GM21423 (cell line): ENCODE results near the gene RCL1.
A peak's percentile ranks its signal among the peaks of the same experiment; 100 is the strongest.

Source experiments
- ATAC-seq: cut with Tn5 transposase; IDR thresholded peaks from one replicate; pipeline ENCODE4 v1.9.1; 2021; ENCODE audit warnings: mild to moderate bottlenecking, moderate library complexity; ENCODE audit not compliant: unreplicated experiment

RCL1 gene

DNA sequence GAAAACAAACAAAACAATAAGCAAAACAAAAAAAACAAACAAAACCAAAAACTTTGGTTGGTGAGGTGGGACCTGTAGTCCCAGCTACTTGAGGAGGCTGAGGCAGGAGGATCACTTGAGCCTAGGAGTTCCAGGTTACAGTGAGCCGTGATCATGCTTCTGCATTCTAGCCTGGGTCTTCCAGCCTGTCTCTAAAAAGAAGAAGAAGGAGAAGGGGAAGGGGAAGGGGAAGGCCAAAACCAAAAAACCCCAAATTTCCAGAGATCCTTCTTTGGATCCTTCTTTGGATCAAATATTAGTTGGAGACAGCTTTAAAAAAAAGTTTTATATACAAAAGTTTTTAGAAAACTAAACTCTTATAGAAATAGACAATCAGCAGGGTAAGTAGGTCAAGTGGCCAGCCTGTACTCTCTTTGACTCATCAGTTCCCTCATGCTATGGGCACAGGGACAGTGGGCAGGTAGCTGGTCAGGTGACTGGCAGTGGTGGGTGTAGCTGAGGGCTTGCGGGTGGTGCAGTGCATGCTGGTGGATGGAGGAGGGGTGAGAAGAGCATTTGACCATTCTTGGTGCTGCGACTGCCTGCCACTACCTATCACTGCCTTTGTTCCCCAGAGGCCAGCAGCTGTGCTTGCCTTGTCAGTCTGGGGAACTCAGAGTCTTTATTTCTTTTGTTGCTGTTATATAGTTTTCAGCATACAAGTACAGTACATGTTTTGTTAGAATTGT lies 12.6 kb downstream of the RCL1 start:
- no peak for ATAC-seq

GRCh38 chr9:4810565-4810964 lies 17.8 kb downstream of the RCL1 start:
- no peak for ATAC-seq

- no peak for ATAC-seq
These were observed 19.1 kb downstream of the RCL1 start for GRCh38 chr9:4811824-4812223.

DNA sequence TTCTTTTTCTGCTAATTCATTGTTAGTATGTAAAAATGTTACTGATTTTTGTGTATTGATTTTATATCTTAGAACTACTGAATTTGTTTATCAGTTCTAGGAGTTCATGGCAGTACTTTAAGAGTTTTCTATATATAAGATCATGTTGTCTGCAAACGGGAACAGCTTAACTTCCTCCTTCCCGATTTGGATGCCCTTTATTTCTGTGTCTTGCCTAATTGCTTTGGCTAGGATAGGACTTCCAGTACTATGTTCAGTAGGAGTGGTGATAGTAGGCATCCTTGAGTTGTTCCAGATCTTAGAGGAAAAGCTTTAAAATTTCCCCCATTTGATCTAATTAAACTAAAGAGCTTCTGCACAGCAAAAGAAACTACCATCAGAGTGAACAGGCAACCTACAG lies 20.1 kb downstream of the RCL1 start:
- ATAC-seq: no peak

DNA sequence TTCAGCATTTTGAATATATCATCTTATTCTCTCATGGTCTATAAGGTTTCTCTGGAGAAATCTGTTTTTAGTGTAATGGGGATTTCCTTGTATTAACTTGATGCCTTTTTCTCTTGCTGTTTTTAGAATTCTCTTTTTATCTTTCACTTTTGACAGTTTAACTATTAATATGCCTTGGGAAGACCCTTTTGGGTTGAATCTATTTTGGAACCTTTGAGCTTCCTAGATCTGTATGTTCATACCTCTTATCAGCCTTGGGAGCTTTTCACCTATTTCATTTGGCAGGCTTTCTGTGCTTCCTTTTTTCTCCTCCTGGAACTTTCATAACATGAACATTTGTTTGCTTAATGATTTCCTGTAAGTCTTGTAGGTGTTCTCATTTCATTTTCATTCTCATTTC lies 22.2 kb downstream of the RCL1 start:
- ATAC-seq: peak; percentile 60

DNA sequence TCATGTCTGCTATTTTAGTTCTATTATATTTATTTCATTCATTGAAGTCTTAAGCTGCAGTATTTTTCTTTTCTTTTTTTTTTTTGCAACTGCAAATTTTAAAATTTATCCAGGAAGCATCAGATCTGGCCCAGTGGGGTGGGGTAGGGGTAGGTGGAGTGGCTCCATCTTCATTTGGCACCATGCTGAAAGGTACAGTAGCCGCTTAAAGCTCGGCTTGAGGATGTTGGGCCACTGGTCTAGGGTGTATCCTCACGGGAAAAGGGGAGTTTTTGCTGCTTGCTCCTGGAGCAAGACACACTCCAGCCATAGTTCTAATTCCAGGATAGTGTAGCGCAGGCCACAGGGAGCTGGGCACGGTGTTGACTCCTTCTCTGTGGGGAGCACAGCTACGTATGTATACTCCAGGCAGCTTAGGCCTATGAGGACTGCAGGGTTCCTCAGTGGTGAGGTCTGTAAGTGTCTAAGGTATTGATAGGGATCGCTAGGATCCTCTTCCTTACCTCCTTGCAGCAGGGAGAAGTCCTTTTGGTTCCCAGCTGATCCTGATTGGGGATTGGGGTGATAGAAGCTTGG lies 22.7 kb downstream of the RCL1 start:
- peak; percentile 30 for ATAC-seq

DNA sequence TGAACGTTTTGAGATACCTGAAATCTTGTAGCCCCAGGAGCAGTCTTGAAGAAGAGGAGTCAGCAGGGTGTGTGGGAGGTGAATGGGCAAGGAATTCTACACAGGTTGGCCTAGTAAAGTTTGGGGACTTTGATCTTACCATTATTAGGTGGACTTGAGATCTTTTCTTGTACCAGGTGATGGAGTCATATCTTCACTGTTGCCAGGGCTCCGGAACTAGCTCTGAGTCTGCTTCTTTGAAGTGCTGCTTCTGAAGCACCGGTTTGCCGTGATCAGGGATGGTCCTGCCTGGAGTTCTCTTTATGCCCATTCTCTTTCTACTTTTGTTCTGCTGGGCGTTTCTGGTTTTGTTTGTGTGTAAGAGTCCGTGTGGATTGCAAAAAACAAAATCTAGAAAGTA lies 27.4 kb downstream of the RCL1 start:
- ATAC-seq: no peak

DNA sequence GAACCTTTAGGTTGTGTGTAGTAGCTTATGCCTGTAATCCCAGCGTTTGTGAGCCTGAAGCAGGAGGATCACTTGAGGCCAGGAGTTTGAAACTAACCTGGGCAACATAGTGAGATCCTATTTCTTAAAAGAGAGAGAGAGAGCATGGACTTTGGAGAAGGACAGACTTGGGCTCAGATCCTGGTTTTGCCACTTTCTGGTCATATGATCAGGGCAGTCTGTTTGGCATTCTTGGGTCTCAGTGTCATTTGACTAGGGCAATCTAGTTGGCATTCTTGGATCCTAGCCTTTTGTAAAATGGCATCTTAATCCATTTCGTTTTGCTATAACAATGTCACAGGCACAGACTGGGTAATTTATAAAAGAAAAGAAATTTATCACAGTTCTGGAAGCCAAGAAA lies 28.4 kb downstream of the RCL1 start:
- ATAC-seq: no peak

GRCh38 chr9:4822057-4822456 lies 29.3 kb downstream of the RCL1 start:
- no peak for ATAC-seq

- ATAC-seq: no peak
These were observed 33.8 kb downstream of the RCL1 start for GRCh38 chr9:4826417-4827166.

DNA sequence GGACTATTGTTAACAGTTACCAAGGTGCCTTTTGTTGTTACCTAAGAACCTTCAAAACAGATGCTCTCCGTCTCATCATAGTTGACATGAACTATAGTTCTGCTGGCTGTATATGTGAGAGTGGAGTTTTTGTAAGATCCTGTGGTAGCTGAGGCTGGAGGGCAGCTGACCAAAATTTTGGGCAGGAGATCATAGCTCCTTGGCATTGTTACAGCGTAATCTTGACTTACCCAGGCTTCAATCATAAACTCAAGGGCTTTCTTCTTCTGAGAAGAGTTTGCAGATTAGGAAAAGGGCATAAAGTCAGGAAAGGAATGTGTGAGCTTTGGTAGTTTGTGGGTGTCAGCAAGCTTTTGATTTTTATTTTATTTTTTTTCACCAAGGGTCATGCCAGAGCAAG lies 34.5 kb downstream of the RCL1 start:
- no peak for ATAC-seq

DNA sequence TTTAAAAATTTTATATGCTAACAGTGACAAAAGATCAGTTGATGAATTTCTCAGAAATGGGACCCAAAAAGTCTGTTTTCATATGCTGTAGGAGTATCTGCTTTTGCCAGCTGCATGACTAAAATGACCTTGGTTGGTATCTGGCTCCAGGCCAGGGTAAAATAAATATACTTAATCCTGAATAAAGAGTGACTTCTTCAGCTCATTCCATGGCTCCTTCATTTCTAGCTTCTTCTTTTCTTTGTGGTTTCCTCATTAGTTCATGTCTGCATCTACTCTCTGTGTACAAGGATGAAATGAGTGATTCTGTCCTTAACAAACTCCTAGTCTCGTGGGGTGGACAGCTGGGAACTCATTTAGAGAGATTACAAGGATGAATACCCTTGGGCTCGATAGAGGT lies 36.0 kb downstream of the RCL1 start:
- ATAC-seq: no peak

GRCh38 chr9:4829969-4830368 lies 37.2 kb downstream of the RCL1 start:
- no peak for ATAC-seq

DNA sequence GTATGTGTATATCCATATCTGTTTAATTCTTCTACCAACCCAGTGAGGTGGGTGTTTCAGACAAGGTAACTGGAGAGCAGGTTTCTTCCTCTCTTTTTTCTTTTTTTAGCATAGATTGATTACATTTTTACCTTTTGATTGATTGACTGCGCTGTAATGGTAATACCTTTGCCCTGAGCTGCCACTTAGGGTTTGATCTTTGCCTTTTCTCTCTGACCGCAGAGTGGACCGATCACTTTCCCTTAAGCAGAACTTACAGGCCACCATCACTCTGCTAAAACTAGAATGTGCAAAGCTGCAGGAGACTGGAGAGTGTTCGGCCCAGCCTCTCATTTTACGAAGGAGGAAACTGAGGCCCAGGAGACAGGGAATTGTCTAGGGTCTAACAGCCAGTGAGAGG lies 38.0 kb downstream of the RCL1 start:
- ATAC-seq: no peak

GRCh38 chr9:4831119-4831518 lies 38.4 kb downstream of the RCL1 start:
- ATAC-seq: no peak

DNA sequence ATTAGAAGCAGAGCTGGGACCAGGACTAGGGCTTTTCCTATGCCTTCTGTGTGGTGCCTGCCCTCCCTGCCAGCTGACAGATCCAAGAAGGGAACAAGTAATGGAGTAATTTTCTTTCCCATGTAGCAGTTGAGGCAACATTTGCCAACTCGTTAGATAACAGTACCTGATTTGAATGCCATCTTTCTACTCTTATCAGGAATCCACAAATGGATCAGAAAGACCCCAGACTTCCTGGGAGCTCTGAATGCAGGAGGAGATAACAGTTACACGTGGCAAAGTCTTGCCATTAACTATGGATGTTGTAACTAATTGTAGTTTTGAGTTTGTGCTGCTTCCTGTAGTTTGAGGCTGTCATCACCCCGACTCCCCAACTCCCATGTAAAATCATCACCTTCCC lies 39.2 kb downstream of the RCL1 start:
- no peak for ATAC-seq

- no peak for ATAC-seq
These were observed 40.2 kb downstream of the RCL1 start for GRCh38 chr9:4832786-4833579.

DNA sequence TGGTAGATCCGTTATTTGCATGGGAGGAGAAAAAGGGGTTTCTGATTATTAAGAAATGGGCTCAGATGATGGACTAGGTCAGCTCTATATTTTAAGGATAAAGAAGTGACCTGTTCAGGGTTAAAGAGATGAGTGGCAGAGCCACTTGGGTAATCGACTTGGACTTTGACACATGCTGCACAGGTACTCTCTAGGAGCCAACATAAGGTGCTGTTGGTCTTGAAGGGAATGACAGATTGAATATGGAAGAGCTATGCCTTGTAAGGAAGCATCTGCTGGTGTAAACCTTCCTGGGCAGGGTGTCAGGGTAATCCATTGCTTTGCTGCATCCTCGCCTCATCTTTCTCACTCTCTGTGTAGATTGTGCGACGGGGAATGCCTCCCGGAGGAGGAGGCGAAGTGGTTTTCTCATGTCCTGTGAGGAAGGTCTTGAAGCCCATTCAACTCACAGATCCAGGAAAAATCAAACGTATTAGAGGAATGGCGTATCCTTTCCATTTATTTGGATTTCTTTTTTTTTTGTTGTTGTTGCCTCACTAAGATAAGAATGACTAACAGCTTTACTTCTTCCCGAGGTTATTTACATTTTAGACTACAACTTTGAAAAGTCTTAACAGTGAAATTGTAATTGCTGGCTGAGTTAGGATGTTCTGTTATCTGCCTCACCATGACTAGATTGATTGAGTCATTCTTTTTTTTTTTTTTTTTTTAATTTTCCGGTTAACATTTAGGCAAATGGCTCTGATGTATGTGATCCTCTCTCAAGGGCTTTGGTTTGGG lies 41.2 kb downstream of the RCL1 start:
- ATAC-seq: no peak

- ATAC-seq: no peak
These were observed 43.9 kb downstream of the RCL1 start for GRCh38 chr9:4836676-4837075.

GRCh38 chr9:4837261-4838188 lies 44.8 kb downstream of the RCL1 start:
- no peak for ATAC-seq
